GM21381 (cell line): ENCODE data around the gene COL23A1.
"Not testable (repeated sequence)": the region's sequence is repeated elsewhere in the genome, so short reads cannot be mapped to it uniquely, and the experiment has no call there.

Source experiments
- ATAC-seq: cut with Tn5 transposase; IDR thresholded peaks from one replicate; pipeline ENCODE4 v1.9.1; 2021; ENCODE audit warnings: mild to moderate bottlenecking, moderate library complexity; ENCODE audit not compliant: unreplicated experiment

Gene COL23A1

GRCh38 chr5:178383919-178384815 lies 206.0 kb downstream of the COL23A1 start:
- no peak for ATAC-seq

GRCh38 chr5:178383301-178383918 lies 206.8 kb downstream of the COL23A1 start:
- ATAC-seq = no peak

GRCh38 chr5:178382754-178383164 lies 207.4 kb downstream of the COL23A1 start:
- ATAC-seq = no peak

GRCh38 chr5:178381921-178382695 lies 208.1 kb downstream of the COL23A1 start:
- ATAC-seq = no peak

GRCh38 chr5:178381206-178381605 lies 209.0 kb downstream of the COL23A1 start:
- ATAC-seq = no peak

GRCh38 chr5:178380541-178381074 lies 209.6 kb downstream of the COL23A1 start:
- no peak for ATAC-seq

- ATAC-seq = no peak
Observed at GRCh38 chr5:178380086-178380485, 210.1 kb downstream of the COL23A1 start.

- ATAC-seq = no peak
Observed at GRCh38 chr5:178378527-178379484, 211.4 kb downstream of the COL23A1 start.

- ATAC-seq = no peak
Observed at GRCh38 chr5:178377583-178378270, 212.5 kb downstream of the COL23A1 start.

- ATAC-seq = no peak
Observed at GRCh38 chr5:178376921-178377582, 213.1 kb downstream of the COL23A1 start.

- ATAC-seq = no peak
Observed at GRCh38 chr5:178375348-178375747, 214.8 kb downstream of the COL23A1 start.

- ATAC-seq = no peak
Observed at GRCh38 chr5:178373711-178374110, 216.5 kb downstream of the COL23A1 start.

GRCh38 chr5:178372142-178372571 lies 218.0 kb downstream of the COL23A1 start:
- no peak for ATAC-seq

- ATAC-seq = no peak
Observed at GRCh38 chr5:178371362-178372111, 218.7 kb downstream of the COL23A1 start.

GRCh38 chr5:178370102-178370501 lies 220.1 kb downstream of the COL23A1 start:
- no peak for ATAC-seq

GRCh38 chr5:178369469-178369868 lies 220.7 kb downstream of the COL23A1 start:
- not testable (repeated sequence) for ATAC-seq

- ATAC-seq = no peak
Observed at GRCh38 chr5:178368716-178369300, 221.4 kb downstream of the COL23A1 start.

- ATAC-seq = no peak
Observed at GRCh38 chr5:178368274-178368673, 221.9 kb downstream of the COL23A1 start.
